HG03571 (cell line): ENCODE data around the gene TAOK1.
A peak's percentile ranks its signal among the peaks of the same experiment; 100 is the strongest.

Experiments
- ATAC-seq: cut with Tn5 transposase; IDR thresholded peaks from one replicate; pipeline ENCODE4 v1.9.1; 2021; ENCODE audit not compliant: unreplicated experiment

Gene TAOK1

GRCh38 chr17:29378500-29378899 lies 11.7 kb upstream of the TAOK1 start:
- ATAC-seq: no peak

GRCh38 chr17:29379084-29379991 lies 10.8 kb upstream of the TAOK1 start:
- no peak for ATAC-seq

- no peak for ATAC-seq
Observed at GRCh38 chr17:29383686-29384085, 6.5 kb upstream of the TAOK1 start.

- no peak for ATAC-seq
Observed at GRCh38 chr17:29384901-29385300, 5.3 kb upstream of the TAOK1 start.

GRCh38 chr17:29386760-29387159 lies 3.4 kb upstream of the TAOK1 start:
- ATAC-seq: no peak

GRCh38 chr17:29388937-29389336 lies 1.2 kb upstream of the TAOK1 start:
- no peak for ATAC-seq

GRCh38 chr17:29390851-29391631 lies 878 bp downstream of the TAOK1 start:
- peak; percentile 2 for ATAC-seq

GRCh38 chr17:29393436-29393835 lies 3.3 kb downstream of the TAOK1 start:
- ATAC-seq: no peak

GRCh38 chr17:29394761-29395160 lies 4.6 kb downstream of the TAOK1 start:
- ATAC-seq: no peak

GRCh38 chr17:29396066-29396465 lies 5.9 kb downstream of the TAOK1 start:
- no peak for ATAC-seq

- ATAC-seq: no peak
Observed at GRCh38 chr17:29399634-29400033, 9.5 kb downstream of the TAOK1 start.

GRCh38 chr17:29400818-29401217 lies 10.7 kb downstream of the TAOK1 start:
- no peak for ATAC-seq

- no peak for ATAC-seq
Observed at GRCh38 chr17:29401258-29401657, 11.1 kb downstream of the TAOK1 start.

GRCh38 chr17:29407856-29408255 lies 17.7 kb downstream of the TAOK1 start:
- ATAC-seq: no peak

GRCh38 chr17:29409963-29410362 lies 19.8 kb downstream of the TAOK1 start:
- ATAC-seq: no peak

- no peak for ATAC-seq
Observed at GRCh38 chr17:29412780-29413565, 22.8 kb downstream of the TAOK1 start.

- no peak for ATAC-seq
Observed at GRCh38 chr17:29420128-29420527, 30.0 kb downstream of the TAOK1 start.

GRCh38 chr17:29430275-29430674 lies 40.1 kb downstream of the TAOK1 start:
- no peak for ATAC-seq

- no peak for ATAC-seq
Observed at GRCh38 chr17:29433541-29433940, 43.4 kb downstream of the TAOK1 start.

- ATAC-seq: no peak
Observed at GRCh38 chr17:29434550-29434949, 44.4 kb downstream of the TAOK1 start.

- no peak for ATAC-seq
Observed at GRCh38 chr17:29442451-29442850, 52.3 kb downstream of the TAOK1 start.
